ENCODE results near the gene SETD1A.

DNA sequence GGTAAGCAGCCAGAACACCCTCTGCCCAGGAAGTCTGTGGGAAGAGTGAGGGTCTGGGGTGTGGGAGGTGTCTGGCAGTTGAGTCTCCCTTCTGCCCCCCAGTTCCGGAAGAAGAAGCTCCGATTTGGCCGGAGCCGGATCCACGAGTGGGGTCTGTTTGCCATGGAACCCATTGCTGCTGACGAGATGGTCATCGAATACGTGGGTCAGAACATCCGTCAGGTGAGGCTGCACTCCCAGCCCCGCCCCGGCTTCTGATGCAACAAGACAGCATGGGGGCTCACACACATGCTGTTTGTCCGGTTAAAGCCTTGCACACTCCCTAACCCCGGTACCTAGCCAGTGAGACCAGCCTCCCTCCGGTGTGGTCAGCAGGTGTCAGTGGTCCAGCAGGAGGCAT is 23.4 kb downstream of the SETD1A start:
- TF ChIP-seq CTCF (IDR thresholded peaks at IDR 0.05) (no peak), KDM1A (IDR thresholded peaks at IDR 0.05; ENCODE audit: low read depth) (no peak), RFX5 (IDR thresholded peaks at IDR 0.05) (no peak), EP300 (IDR thresholded peaks at IDR 0.05) (no peak), RAD21 (conservative IDR thresholded peaks at IDR 0.05 in 1 of 2, IDR thresholded peaks at IDR 0.05 in 1 of 2) (no peak), RCOR1 (IDR thresholded peaks at IDR 0.05; ENCODE audit: low read depth, low read length) (no peak), CEBPB (IDR thresholded peaks at IDR 0.05) (no peak), POLR2A (IDR thresholded peaks at IDR 0.05; ENCODE audit: low read length) (no peak), BHLHE40 (IDR thresholded peaks at IDR 0.05; ENCODE audit: low read depth, low read length) (no peak)
- TF ChIP-seq, protein P1, sequence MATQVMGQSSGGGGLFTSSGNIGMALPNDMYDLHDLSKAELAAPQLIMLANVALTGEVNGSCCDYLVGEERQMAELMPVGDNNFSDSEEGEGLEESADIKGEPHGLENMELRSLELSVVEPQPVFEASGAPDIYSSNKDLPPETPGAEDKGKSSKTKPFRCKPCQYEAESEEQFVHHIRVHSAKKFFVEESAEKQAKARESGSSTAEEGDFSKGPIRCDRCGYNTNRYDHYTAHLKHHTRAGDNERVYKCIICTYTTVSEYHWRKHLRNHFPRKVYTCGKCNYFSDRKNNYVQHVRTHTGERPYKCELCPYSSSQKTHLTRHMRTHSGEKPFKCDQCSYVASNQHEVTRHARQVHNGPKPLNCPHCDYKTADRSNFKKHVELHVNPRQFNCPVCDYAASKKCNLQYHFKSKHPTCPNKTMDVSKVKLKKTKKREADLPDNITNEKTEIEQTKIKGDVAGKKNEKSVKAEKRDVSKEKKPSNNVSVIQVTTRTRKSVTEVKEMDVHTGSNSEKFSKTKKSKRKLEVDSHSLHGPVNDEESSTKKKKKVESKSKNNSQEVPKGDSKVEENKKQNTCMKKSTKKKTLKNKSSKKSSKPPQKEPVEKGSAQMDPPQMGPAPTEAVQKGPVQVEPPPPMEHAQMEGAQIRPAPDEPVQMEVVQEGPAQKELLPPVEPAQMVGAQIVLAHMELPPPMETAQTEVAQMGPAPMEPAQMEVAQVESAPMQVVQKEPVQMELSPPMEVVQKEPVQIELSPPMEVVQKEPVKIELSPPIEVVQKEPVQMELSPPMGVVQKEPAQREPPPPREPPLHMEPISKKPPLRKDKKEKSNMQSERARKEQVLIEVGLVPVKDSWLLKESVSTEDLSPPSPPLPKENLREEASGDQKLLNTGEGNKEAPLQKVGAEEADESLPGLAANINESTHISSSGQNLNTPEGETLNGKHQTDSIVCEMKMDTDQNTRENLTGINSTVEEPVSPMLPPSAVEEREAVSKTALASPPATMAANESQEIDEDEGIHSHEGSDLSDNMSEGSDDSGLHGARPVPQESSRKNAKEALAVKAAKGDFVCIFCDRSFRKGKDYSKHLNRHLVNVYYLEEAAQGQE (IDR thresholded peaks at IDR 0.05) = no peak

Measured in A549 (cell line).